ENCODE data around the gene ZBP1. TPM values are rescaled to one million over a fixed set of nuclear protein-coding genes. Genes with fewer than 3 reads are reported as not detected.

The ZBP1 gene
- total RNA-seq, 4 donors from 2014 or later, result 0.28 to 0.84 (median 0.56) TPM; not detected in 1

DNA sequence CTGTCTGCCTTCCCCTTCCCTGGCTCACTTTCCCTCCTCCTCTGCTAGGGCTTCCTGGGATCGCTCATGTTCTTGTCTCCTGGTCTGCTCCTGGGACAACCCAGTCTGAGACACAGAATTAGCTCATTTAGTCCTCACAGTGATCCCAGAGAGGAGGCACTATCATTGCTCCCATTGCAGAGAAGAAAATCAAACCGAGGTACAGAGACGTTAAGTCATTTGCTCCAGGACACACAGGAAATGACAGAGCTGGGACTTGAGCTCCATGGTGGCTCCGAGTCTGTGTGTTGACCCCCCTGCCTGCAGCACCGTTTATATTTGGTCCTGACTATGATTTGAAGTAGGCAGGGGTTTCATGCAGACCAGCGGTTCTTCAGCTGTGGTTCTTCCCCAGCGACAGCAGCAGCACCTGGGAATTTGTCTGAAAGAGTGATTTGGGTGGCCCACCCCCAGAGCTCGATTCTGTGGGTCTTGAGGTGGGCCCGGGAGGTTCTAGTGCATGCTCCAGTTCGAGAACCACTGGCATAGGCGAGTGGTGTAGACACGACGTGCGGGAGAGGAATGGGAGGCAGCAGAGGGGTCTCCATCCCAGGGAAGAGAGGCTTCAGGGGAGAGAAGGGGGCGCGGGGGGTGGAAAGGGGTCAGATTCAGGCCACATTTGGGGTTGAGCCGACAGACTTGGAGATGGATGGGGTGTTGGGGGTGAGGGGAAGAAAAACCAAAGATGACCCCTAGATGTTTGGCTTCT, 34.6 kb downstream of the ZBP1 start:
- DNase-seq (ENCODE audit: low spot score), result no peak
- TF ChIP-seq, protein P1, sequence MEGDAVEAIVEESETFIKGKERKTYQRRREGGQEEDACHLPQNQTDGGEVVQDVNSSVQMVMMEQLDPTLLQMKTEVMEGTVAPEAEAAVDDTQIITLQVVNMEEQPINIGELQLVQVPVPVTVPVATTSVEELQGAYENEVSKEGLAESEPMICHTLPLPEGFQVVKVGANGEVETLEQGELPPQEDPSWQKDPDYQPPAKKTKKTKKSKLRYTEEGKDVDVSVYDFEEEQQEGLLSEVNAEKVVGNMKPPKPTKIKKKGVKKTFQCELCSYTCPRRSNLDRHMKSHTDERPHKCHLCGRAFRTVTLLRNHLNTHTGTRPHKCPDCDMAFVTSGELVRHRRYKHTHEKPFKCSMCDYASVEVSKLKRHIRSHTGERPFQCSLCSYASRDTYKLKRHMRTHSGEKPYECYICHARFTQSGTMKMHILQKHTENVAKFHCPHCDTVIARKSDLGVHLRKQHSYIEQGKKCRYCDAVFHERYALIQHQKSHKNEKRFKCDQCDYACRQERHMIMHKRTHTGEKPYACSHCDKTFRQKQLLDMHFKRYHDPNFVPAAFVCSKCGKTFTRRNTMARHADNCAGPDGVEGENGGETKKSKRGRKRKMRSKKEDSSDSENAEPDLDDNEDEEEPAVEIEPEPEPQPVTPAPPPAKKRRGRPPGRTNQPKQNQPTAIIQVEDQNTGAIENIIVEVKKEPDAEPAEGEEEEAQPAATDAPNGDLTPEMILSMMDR (IDR thresholded peaks at IDR 0.05), result no peak
- ATAC-seq (ENCODE audit: low FRiP score), result no peak

DNA sequence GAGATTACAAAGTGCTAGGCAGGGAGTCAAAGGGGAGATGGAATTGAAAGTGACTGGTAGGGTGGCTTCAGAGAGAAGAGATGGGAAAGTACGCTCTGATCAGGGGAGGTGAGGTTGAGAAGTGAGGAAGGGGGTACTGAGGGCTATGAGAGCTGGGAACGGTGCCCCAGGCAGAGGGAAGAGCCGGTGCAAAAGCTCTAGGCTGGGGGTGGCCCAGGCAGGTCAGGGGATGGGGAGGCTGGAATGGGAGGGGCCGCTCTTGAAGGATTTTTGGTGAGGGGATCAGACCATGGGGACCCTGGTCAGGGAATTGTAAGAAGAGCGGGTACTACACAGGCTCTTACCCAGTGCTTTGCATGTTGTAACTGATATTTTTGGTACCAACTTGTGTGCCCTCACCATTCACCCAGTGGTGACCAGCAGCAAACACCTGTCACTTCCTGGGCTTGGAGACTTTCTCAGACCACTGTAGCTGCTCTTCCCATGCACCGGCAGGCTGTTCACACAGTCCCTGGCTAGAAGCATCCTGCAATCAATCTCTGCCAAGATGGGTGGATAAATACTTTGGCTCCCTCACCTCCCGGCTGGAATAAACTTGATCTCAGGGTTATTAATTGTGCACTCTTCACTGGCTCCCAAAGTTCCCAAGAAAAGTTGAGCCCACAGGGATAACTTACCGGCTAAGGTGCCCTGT, 35.3 kb downstream of the ZBP1 start:
- DNase-seq (ENCODE audit: low spot score), result no peak

DNA sequence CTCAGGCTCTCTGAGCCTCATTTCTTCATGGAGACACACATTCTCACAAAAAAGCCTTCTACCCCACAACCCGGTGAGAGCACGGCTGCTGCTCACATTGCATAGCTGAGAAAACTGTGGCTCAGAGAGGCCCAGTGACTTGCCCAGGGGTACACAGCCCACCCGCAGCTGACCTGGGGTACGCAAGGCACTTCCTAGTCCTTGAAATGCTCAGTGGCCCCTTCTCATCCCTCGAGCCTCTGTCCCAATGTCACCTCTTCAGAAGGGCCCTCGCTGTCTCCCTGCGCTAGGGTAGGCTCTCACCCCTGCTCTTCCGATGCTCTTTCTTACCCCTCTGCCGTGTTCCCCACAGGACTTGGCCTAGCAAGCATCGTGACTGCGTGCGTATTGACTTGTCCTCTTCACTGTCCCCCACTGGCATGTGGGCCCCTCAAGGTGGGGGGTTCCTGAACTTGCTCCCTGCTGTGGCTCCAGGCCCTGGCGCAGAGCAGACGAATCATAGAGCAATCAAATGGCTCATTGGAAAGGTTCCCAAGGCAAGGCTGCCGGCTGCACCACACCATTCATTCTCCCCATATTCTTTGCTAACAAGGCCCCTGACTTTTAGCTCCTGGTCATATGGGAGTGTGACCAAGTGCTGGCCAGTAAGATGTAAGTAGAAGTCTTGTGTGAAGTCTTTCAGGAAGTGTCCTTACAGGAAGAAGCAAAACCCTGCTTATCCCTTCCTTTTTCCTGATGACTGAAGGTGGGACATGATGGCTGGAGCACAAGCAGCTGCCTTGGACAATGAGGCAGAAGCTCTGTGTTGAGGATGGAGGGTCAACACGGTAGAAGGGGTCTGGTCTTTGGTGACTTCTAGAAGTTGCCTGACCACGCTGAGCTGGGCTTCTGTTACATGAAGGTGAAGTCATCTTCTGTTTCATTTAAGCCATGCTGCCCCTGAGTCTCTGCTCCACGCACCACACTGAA, 36.7 kb downstream of the ZBP1 start:
- ATAC-seq (ENCODE audit: low FRiP score) (no peak), DNase-seq (ENCODE audit: low spot score) (no peak)
- TF ChIP-seq, protein P1 (IDR thresholded peaks at IDR 0.05), result no peak

More for the DNA sequence above, 35.3 kb downstream of the ZBP1 start:
- no peak for ATAC-seq (ENCODE audit: low FRiP score)
- TF ChIP-seq, protein P1 (IDR thresholded peaks at IDR 0.05), result no peak

DNA sequence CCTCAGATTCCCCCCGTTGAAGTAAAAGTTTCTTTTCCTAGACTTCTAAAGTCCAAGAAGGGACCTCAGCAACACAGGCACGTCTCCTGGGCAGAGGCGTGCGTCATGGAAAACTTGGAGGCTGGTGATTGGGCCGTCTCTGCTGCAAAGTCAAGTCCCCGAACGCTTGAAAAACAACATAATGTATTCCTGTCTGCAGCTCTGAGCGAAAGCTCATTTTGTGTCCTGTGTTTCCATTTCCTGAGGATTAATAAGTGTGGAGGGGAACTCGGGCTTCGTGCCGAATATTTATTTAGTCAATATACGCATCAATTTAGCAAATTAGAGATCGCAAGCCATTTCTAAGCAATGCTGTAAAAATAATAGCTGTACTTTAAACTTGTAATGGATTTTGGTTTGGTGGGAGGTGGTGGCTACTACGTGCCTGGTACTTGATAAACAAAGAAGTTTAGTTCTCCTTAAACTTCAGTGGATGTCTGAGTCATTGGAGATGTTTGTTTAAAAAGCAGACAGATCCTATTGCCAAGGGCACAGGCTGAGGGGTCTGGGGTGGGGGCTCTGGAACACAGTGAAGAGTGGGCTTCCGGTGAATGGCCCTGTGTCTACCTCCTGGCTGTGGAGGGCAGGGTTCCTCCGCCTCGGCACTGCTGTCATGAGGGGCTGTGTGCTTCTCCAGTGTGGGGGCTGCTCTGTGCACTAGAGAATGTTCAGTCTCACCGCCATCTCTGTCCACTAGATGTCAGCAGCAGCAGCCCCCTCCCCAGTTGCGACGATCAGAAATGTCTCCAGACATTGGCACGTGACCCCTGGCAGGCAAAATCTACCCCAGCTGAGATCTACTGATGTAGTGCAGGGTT, 37.6 kb downstream of the ZBP1 start:
- ATAC-seq (ENCODE audit: low FRiP score), result no peak
- DNase-seq (ENCODE audit: low spot score), result no peak
- TF ChIP-seq, protein P1 (IDR thresholded peaks at IDR 0.05), result no peak

DNA sequence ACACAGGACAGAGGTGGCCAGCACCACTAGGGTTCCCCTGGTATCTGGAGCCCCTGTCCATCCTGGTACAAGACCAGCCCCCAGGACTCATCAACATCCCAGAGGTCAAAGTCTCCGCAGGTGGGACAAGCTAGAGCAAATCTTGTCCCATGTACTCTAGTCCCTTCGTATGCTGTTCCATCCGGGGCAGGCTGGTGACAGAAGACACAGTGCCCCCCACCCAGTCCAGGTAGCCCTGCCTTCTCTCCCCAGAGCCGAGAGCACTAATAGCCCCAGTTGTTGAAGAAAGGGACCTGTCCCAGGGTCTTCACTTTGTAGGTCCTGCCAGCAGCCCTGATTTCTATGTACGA, 38.2 kb downstream of the ZBP1 start:
- TF ChIP-seq, protein P1 (IDR thresholded peaks at IDR 0.05), result no peak
- DNase-seq (ENCODE audit: low spot score) (no peak), ATAC-seq (ENCODE audit: low FRiP score) (no peak)
